HUES6 (cell line): Measurements from ENCODE around the gene TANGO6.

ENCODE experiments used
- H3K27ac ChIP-seq: 2 replicates; pipeline ENCODE4 v1.7.0; 2013; ENCODE audit warnings: low read depth, mild to moderate bottlenecking, low read length, inconsistent platforms
- H3K27me3 ChIP-seq: 2 replicates; pipeline ENCODE4 v1.6.1; 2013; ENCODE audit warnings: low read length; ENCODE audit not compliant: control insufficient read depth, insufficient read depth
- H3K36me3 ChIP-seq: 2 replicates; pipeline ENCODE4 v1.6.1; 2013; ENCODE audit warnings: low read length; ENCODE audit not compliant: control insufficient read depth, insufficient read depth
- H3K4me1 ChIP-seq: 2 replicates; pipeline ENCODE4 v1.6.1; 2013; ENCODE audit warnings: low read length; ENCODE audit not compliant: control insufficient read depth, insufficient read depth
- H3K4me3 ChIP-seq: 2 replicates; pipeline ENCODE4 v1.5.1; 2013; ENCODE audit warnings: low read depth, low read length
- H3K9ac ChIP-seq: one replicate; pipeline ENCODE4 v1.6.1; 2013; ENCODE audit warnings: mild to moderate bottlenecking, low read length
- H3K9me3 ChIP-seq: 2 replicates; pipeline ENCODE4 v1.6.1; 2013; ENCODE audit warnings: low read depth, low read length; ENCODE audit not compliant: control insufficient read depth, insufficient read depth

Gene TANGO6

GRCh38 chr16:69132424-69133252 lies 289.3 kb downstream of the TANGO6 start, which contains the start of the genes CHTF8 and UTP4:
TSS of gene CHTF8 (minus strand) at chr16:69132588. CDS start at chr16:69121458, 11,130 bp downstream.
TSS of gene UTP4 (plus strand) at chr16:69132649. CDS start at chr16:69133460, 811 bp downstream.
- peak within 1 kb of the TSS; percentile 97 for H3K27ac ChIP-seq
- H3K9ac ChIP-seq, result peak within 1 kb of the TSS; percentile 95
- H3K36me3 ChIP-seq, result peaks cover 42% of the 10 kb centered on the region
- H3K4me1 ChIP-seq, result peaks cover 14% of the 10 kb centered on the region
- H3K9me3 ChIP-seq, result no peaks in the 10 kb centered on the region
- H3K27me3 ChIP-seq, result no peaks in the 10 kb centered on the region
- peak within 1 kb of the TSS; percentile 91 for H3K4me3 ChIP-seq

GRCh38 chr16:69133373-69133954 lies 290.1 kb downstream of the TANGO6 start:
- no peaks in the 10 kb centered on the region for H3K27me3 ChIP-seq
- H3K27ac ChIP-seq, result no peak overlapping the region
- H3K9ac ChIP-seq, result peak overlapping the region; percentile 89
- peaks cover 14% of the 10 kb centered on the region for H3K4me1 ChIP-seq
- H3K4me3 ChIP-seq, result peak overlapping the region; percentile 91
- peaks cover 45% of the 10 kb centered on the region for H3K36me3 ChIP-seq
- H3K9me3 ChIP-seq, result no peaks in the 10 kb centered on the region
